OCI-LY3 (cell line): ENCODE measurements around the gene ACACB.

ENCODE experiments used
- CTCF ChIP-seq: fragments of 200-600, 300-600 bp; sonication (generic); IDR thresholded peaks from 2 replicates; pipeline ENCODE4 v1.5.1; 2014; ENCODE audit warnings: antibody characterized with exemption, low read length, low read depth
- EZH2phosphoT487 ChIP-seq: fragments of 200-600 bp; shearing (Covaris generic); IDR thresholded peaks from 2 replicates; pipeline ENCODE4 v1.6.1; 2018; ENCODE audit warnings: antibody characterized with exemption, mixed run types, low read depth

GRCh38 chr12:109089683-109090082 lies 26.7 kb upstream of the ACACB start:
- no peak for TF ChIP-seq CTCF
- TF ChIP-seq EZH2phosphoT487: no peak
